ENCODE measurements around the gene SP6.

Gene SP6

GRCh38 chr17:47855737-47856136 is 4.8 kb upstream of the SP6 start:
- TF ChIP-seq GABPA (IDR thresholded peaks at IDR 0.05; ENCODE audit: low read depth) (no peak), CTCF (IDR thresholded peaks at IDR 0.05; ENCODE audit: insufficient read depth, low read length) (no peak), REST (IDR thresholded peaks at IDR 0.05; ENCODE audit: insufficient replicate concordance, low read depth) (no peak), POLR2AphosphoS5 (IDR thresholded peaks at IDR 0.05; ENCODE audit: low read depth) (no peak), SPI1 (IDR thresholded peaks at IDR 0.05; ENCODE audit: borderline replicate concordance, low read depth) (no peak)
- Histone ChIP-seq H3K4me3 (replicated peaks; ENCODE audit: insufficient read depth, low read length) (no peak overlapping the region), H3K27ac (replicated peaks) (no peak overlapping the region), H3K27me3 (ENCODE audit: insufficient read depth, poor library complexity, severe bottlenecking) (peaks cover 43% of the 10 kb centered on the region)
- DNase-seq (ENCODE audit: low read depth in 1 of 2, low spot score in 1 of 2) = no peak

GRCh38 chr17:47853616-47854015 is 2.7 kb upstream of the SP6 start:
- DNase-seq (ENCODE audit: low read depth in 1 of 2, low spot score in 1 of 2) = no peak
- TF ChIP-seq POLR2AphosphoS5 (IDR thresholded peaks at IDR 0.05; ENCODE audit: low read depth) = no peak
- no peak for TF ChIP-seq CTCF (IDR thresholded peaks at IDR 0.05; ENCODE audit: insufficient read depth, low read length)
- TF ChIP-seq REST (IDR thresholded peaks at IDR 0.05; ENCODE audit: insufficient replicate concordance, low read depth) = no peak
- TF ChIP-seq SPI1 (IDR thresholded peaks at IDR 0.05; ENCODE audit: borderline replicate concordance, low read depth) = no peak
- TF ChIP-seq GABPA (IDR thresholded peaks at IDR 0.05; ENCODE audit: low read depth) = no peak
- Histone ChIP-seq H3K27ac (replicated peaks) (no peak overlapping the region), H3K4me3 (replicated peaks; ENCODE audit: insufficient read depth, low read length) (no peak overlapping the region), H3K27me3 (ENCODE audit: insufficient read depth, poor library complexity, severe bottlenecking) (peaks cover 62% of the 10 kb centered on the region)

- no peak for TF ChIP-seq SPI1 (IDR thresholded peaks at IDR 0.05; ENCODE audit: borderline replicate concordance, low read depth)
- no peak for TF ChIP-seq REST (IDR thresholded peaks at IDR 0.05; ENCODE audit: insufficient replicate concordance, low read depth)
- no peak for TF ChIP-seq GABPA (IDR thresholded peaks at IDR 0.05; ENCODE audit: low read depth)
- TF ChIP-seq CTCF (IDR thresholded peaks at IDR 0.05; ENCODE audit: insufficient read depth, low read length) = no peak
- Histone ChIP-seq H3K27ac (replicated peaks) (no peak overlapping the region), H3K27me3 (ENCODE audit: insufficient read depth, poor library complexity, severe bottlenecking) (peaks cover 75% of the 10 kb centered on the region), H3K4me3 (replicated peaks; ENCODE audit: insufficient read depth, low read length) (no peak overlapping the region)
- no peak for DNase-seq (ENCODE audit: low read depth in 1 of 2, low spot score in 1 of 2)
Observed at GRCh38 chr17:47852113-47852949, 1.4 kb upstream of the SP6 start.
